Measurements from ENCODE around the gene BMPR1A.
"Not testable (repeated sequence)": the region's sequence is repeated elsewhere in the genome, so short reads cannot be mapped to it uniquely, and the experiment has no call there.

The BMPR1A gene

GRCh38 chr10:86730227-86730626, 26.2 kb upstream of the BMPR1A start:
- DNase-seq (ENCODE audit: low spot score), result no peak

- DNase-seq (ENCODE audit: low spot score), result no peak
These were observed 23.6 kb upstream of the BMPR1A start for GRCh38 chr10:86732771-86733170.

GRCh38 chr10:86733260-86733671, 23.2 kb upstream of the BMPR1A start:
- DNase-seq (ENCODE audit: low spot score), result no peak

- DNase-seq (ENCODE audit: low spot score), result no peak
These were observed 22.0 kb upstream of the BMPR1A start for GRCh38 chr10:86734207-86734988.

- not testable (repeated sequence) for DNase-seq (ENCODE audit: low spot score)
These were observed 21.1 kb upstream of the BMPR1A start for GRCh38 chr10:86735278-86735677.

- no peak for DNase-seq (ENCODE audit: low spot score)
These were observed 14.2 kb upstream of the BMPR1A start for GRCh38 chr10:86742230-86742629.

- DNase-seq (ENCODE audit: low spot score), result no peak
These were observed 12.2 kb upstream of the BMPR1A start for GRCh38 chr10:86744067-86744725.

- DNase-seq (ENCODE audit: low spot score), result no peak
These were observed 8.4 kb upstream of the BMPR1A start for GRCh38 chr10:86747796-86748581.

GRCh38 chr10:86749854-86750253, 6.6 kb upstream of the BMPR1A start:
- no peak for DNase-seq (ENCODE audit: low spot score)

- no peak for DNase-seq (ENCODE audit: low spot score)
These were observed 4.9 kb upstream of the BMPR1A start for GRCh38 chr10:86751477-86751876.

- DNase-seq (ENCODE audit: low spot score), result no peak
These were observed 4.1 kb upstream of the BMPR1A start for GRCh38 chr10:86752311-86752710.

GRCh38 chr10:86753051-86753450, 3.4 kb upstream of the BMPR1A start:
- DNase-seq (ENCODE audit: low spot score), result no peak

- no peak for DNase-seq (ENCODE audit: low spot score)
These were observed 2.6 kb upstream of the BMPR1A start for GRCh38 chr10:86753638-86754434.

- no peak for DNase-seq (ENCODE audit: low spot score)
These were observed 1.0 kb upstream of the BMPR1A start for GRCh38 chr10:86755454-86755739.

GRCh38 chr10:86755740-86756510, 494 bp upstream of the BMPR1A start:
- peak; percentile 94 for DNase-seq (ENCODE audit: low spot score)

GRCh38 chr10:86757113-86757972, 924 bp downstream of the BMPR1A start:
- no peak for DNase-seq (ENCODE audit: low spot score)

GRCh38 chr10:86758189-86759072, 2.0 kb downstream of the BMPR1A start:
- no peak for DNase-seq (ENCODE audit: low spot score)

- DNase-seq (ENCODE audit: low spot score), result no peak
These were observed 2.8 kb downstream of the BMPR1A start for GRCh38 chr10:86759073-86759672.

GRCh38 chr10:86763404-86763803, 7.0 kb downstream of the BMPR1A start:
- DNase-seq (ENCODE audit: low spot score), result no peak
